OCI-M2 (cell line): ENCODE measurements around the gene CMIP.
"Not testable (repeated sequence)": the region's sequence is repeated elsewhere in the genome, so short reads cannot be mapped to it uniquely, and the experiment has no call there.

ENCODE experiments used
- DNase-seq: peaks from one replicate; lab custom pipeline; 2025; ENCODE audit not compliant: unreplicated experiment; lab: John Stamatoyannopoulos, UW

CMIP gene

DNA sequence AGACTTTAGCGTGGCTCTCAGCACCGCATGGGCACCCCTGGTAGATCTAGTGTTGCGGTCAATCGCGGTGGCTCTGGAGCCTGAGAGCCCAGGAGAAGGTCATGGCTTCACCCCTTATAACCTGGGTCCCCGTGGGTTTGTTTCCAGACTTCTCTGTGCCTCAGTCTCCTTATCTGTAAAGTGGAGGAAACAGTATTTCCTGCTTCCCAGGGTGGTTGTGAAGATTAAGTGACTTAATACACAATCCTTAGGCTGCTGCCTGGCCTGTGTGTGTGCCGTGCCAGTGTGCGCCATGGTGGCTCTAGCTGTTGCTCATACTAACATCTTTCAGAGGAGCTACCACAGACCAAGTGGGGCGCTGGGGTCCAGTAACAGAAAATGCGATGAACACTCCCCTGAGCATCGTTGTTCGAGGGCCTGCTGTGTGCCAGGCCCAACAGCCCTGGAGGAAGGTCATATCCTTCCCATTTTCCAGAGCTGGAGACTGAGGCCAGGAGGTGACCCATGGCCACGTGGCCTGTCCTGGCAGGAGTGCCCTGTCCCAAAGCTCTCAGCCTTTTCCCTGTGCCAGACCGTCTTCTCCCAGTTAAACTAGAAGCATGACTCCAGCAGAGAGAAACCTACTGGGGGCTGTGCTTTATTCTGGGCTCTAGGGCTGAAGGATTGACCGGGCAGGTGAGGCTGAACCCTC is 70.1 kb downstream of the CMIP start:
- DNase-seq = no peak

DNA sequence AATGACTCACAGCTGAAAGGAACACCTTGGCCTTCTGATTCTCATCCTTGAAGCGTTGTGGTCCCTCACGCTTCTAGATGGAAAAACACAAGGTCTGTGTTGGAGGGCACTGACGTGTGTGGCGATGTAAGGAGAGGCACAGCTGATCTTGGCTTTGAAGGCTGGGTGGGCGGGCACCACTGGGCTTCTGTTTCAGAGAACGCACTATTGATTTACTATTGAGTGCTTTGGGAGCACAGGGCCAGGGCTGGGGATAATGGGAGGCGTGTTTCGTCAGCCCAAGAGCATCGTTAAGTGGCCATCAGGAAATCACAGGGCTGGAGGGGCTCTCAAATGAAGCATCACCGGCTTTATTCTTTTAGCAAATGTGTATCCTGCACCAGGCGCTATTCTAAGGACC is 70.7 kb downstream of the CMIP start:
- DNase-seq = no peak

DNA sequence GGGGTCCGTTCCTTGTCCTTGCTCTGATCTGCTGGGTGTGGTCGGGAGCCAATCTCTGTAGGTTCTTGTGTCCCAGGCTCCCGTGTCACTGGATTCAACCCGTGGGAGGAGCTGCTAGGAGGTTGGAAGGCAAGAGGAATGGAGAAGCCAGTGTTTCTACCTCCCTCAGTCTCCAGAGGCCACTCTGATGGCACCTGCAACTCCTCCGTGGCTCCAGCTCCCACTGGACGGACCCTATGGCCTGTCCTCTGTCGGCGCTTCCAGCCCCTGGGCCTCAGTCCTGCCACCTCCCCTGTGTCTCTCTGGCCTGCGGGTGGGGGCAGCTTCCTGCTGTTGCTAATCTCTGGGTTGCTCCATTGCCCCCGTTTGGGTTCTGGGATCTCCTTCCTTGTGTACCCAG is 71.1 kb downstream of the CMIP start:
- DNase-seq = no peak

DNA sequence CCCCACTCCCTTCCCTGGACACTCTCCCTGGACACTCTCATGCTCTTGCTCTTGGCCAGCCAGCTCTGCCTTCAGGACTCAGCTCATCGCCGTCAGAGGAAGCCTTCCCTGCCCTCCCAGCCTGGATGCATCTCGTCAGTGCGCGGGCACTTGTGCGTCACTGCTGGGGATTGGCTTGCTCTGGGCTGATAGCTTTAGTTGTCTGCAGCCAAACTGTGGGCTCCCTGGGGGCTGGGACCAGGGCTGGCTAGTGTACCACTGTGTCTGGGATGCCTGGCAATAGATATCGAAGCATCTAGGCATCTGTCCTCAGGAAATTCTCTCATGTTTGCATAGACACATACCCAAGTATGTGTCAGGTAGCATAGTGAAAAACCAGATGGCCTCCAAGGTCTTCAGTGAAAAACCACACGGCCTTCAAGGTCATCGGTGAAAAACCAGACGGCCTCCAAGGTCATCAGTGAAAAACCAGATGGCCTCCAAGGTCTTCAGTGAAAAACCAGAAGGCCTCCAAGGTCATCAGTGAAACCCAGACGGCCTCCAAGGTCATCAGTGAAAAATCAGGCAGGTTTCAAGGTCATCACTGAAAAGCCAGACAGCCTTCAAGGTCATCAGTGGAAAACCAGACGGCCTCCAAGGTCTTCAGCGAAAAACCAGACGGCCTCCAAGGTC is 72.0 kb downstream of the CMIP start:
- no peak for DNase-seq

DNA sequence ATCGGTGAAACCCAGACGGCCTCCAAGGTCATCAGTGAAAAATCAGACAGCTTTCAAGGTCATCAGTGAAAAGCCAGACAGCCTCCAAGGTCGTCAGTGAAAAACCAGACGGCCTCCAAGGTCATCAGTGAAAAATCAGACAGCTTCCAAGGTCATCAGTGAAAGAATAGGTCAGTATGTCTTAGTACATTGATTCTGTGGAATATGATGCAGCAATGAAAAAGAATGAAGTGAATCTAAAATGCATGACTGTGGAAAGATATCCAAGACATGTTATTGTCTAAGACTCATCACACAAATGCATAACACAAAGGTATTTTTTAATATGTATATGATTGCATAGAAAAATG is 72.5 kb downstream of the CMIP start:
- no peak for DNase-seq

DNA sequence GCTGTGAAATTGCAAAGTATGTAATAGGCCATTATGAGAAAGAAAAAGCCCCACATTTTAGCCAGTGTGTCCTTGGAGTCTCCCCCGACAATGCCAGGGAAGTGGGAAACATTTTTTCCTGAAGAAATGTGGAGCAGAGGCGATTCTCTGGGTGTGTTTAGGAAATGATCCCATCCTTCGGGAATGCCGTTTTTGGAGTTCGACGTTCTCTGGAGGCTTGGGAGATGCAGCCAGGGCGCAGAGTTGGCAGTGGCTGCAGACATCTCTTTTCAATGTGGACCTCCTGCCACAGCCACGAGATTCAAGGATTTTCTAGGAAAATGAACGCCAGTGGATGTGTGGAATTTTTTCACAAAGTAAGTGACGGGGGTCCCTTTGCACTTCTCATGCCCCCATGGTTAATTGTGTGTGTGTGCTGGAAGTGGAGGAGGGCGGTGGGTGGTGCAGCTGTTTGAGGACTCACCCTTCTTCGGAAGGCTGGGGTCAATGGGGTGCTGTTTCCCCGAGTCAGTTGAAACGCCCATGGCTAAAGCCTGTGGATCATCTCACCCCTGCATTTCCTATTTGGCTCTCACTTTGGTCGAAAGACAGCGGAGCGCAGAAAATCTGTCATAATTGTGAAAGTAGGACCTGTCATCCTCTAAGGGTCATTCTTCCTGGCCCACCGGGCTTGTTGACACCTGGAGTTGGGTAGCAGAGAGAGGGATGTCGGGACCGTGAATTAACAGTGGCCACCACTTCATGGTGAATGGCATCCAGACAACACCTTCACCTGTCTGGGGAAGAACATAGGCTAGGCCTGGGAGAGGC is 73.2 kb downstream of the CMIP start:
- no peak for DNase-seq

DNA sequence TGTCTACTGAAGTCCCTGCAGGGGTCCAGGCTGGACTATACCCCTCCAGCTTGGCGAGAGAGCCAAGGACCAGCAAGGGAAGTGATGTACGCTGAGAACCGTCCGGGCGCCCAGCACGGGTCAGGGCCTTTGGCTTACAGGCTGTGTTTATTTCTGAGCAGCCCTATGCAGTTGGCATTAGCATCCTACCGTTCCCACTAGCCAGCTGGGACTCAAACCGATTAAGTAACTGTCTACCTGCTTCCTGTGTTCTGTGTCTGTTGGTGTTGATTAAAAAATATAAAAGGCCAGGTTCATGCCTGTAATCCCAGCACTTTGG is 73.8 kb downstream of the CMIP start:
- DNase-seq = no peak

DNA sequence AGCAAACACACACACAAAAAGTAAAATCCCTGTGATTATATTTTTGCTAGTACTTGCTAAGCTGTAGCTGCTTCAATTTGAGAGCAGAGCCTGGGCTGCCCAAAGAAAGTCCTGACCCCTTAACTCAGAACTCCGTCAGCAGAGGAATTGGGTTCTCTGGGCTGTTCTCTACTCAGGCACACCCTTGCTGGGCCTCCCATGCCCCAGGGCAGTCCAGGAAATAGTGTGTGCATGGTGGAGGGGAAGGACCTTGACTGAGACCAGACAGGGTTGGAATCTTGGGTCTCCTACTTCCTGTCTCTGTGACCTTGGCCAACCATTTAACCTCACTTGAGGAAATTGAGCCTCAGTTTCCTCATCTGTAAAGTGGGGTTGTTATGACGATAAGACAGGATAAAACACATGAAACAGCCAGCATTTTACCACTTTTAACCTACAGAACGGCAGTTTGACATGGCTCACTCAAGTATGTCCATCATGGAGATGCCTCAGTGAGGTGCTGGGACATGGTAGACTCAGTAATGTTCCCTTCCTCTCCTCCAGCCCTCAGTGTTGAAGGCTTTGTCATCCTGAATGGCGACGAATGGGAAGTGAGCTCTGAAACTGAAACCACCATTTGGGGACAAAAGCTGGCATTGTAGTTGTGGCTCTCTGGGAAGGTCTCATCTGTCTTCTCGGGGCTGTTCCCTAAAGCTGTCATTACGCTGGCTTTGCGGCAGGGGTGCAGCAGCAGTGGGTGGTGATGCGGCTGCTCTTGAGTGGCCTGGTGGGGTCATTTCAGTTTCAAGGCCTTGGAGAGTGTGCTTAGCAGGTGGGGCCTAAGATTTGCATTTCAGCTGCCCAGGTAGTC is 74.9 kb downstream of the CMIP start:
- DNase-seq = no peak

DNA sequence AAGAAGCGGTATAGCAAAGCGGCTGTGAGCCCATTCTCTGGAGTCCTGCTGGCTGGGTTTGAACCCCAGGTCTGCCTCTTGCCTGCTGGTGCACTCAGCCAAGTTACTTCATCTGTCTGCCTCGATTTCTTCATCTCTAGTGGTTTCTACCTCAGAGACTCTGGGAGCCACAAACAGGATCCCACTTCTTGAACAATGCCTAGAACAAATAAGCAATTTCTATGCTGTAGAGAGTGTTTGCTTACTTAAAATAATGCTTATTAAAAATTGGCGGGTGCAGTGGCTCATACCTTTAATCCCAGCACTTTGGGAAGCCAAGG is 75.5 kb downstream of the CMIP start:
- no peak for DNase-seq

DNA sequence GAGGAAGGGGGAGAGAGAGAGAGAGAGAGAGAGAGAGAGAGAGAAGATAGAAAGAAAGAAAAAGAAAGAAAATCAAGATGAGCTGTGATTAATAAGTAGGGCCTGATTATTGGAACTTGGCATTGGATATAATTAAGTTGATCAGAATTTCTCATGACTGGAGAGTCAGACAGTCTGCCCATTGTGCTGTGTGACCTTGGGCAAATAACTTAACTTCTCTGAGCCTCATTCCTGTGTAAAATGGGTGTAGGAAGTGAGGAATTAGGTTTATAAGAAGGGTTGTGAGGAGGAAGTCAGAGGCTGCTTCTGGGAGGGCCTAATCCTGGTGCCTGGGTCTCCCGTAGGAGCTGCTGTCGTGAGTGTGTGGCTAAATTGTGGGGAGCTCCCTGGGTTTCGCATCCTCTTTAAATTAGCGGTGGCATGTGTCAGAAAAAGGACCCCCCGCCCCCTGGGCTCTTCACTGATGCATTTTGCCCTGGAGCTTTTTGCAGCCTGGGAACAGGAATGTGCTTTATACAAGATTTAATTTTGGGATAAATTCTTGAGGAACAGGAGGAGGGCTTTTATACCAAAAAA is 76.0 kb downstream of the CMIP start:
- DNase-seq = no peak

DNA sequence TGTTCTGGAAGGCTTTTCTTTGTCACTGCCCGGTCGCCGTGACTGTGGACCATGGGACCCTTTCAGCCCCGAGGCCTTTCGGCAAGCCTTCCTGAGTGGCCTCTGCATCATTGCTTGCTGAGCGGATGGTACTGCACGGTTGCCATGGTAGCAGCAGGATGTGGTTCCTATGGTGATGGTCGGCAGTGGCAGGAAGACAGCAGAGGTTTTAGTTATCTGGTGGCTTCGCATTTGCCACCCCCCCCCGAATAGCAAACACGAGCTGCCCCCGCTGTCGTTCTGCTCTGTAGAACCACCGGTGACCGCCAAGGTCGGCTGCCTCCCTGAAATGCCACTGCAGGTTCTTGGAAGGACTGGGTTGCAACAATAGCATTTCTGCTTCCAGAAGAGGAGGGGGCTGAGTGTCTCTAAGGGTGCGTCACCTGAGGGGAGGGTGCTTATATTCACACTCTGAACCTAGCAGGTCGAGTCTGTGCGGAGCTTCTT is 76.6 kb downstream of the CMIP start:
- no peak for DNase-seq

DNA sequence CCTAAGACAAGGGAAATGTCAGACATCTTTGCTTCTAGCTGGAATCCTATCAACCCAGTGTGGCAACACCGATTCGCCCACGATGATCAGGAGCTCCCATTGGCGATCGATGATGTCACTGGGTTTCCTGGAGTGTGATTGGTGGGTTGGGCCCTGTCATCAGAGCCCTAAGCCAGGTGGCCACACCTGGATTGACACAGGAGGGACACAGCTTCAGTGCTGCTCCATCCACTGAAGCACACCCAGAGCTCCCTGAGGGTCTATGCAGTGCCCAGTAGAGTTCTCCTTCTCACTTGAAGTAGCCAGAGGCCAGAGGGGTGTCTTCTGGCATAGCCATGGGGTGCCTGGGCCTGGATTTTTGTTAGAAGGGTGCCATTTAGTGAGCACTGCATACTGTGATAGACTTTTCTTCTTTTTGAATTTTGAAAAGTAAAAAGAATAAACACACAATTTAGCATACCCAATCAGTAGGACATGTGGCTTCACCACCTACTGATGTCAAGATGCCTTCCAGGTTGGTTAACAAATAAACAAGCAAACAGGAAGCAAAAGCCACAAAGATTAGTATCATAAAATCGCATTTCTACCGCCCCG is 77.6 kb downstream of the CMIP start:
- no peak for DNase-seq

DNA sequence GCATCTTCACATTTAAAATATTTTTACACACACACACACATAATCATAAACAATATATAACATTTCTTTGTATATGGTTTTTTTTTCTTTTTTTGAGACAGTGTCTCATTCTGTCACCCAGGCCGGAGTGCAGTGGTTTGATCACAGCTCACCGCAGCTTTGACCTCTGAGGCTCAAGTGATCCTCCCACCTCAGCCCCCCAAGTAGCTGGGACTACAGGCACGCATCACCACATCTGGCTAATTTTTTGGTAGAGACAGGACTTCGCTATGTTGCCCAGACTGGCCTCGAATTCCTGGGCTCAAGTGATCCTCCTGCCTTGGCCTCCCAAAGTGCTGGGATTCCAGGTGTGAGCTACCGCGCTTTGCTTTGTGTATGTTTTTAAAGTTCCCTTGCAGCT is 78.2 kb downstream of the CMIP start:
- DNase-seq = not testable (repeated sequence)

DNA sequence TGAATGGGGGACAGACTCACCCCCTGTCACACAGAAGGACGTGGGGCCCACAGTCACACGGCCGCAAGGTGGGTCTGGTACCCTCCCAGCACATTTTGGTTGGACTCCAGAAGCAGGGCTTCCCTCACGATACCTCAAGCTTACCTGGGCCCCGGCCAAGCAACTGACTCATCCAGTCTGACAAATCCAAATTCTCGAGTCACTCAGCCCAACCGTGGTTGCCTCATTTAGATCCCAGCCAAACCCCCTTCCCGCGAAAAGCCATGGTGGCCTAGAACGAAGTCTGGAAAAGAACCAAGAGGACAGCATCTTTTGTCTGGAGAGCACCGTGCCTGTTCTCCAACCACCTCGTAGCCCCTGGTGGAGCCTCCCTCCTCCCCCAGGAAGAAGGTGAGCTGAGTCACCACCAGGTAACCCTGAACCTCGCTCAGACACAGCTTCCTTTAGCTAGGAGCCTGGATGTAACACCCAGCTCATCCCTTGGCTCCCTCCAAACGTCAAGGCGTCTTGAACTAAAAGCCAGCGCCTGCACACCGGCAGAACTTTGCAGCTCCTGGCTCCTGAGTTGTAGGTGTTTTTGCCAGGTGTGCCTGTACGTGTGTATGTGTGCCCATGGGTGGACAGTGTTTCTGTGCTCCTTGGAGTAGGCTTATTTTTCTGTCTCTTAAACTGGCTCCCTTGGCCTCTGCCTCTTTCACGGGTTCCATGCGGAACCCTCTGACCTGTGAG is 78.9 kb downstream of the CMIP start:
- no peak for DNase-seq

DNA sequence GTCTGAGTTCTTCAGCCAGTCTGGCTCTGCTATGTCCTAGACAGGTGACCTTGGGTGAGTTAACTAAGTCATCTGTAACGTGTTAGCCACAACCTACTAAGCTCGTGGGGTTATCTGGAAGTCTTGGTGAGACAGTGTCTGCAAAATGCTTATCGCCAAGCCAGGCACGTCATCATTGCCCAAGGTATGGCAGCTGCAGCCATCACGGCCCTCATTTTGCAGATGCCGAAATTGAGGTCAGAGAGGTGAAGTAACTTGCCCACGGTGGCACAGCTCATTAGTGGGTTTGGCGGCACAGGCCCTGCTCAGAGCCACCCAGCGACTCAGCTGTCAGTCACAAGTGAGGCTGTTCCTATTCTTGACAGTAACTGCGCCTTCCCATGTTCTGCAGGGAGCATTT is 79.8 kb downstream of the CMIP start:
- DNase-seq = no peak

DNA sequence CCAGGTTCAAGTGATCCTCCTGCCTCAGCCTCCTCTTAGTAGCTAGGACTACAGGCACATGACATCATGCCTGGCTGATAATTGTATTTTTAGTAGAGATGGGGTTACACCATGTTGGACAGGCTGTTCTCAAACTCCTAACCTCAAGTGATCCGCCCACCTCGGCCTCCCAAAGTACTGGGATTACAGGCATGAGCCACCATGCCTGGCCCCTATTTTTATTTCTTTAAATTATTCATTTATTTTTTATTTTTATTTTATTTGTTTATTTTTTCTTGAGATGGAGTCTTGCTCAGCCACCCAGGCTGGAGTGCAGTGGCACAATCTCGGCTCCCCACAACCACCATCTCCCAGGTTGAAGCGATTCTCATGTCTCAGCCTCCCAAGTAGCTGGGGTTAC is 80.3 kb downstream of the CMIP start:
- not testable (repeated sequence) for DNase-seq

DNA sequence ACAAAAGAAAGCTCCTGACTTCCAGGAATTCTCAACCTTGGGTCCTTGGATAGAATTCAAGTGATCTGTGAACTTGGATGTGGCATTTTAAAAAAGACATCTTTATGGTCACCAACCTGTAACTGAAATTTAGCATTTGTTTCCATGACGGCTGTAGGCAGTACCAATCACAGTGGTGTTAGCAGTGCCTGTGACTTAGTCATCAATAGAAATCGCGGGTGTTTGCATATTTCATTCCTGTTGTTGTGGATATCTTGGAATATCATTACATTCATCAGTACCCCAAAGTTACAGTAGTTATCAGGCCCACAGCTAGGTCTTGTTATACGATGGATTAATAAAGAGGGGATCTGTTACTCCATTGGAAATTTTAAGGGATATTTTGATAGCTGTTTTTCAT is 81.6 kb downstream of the CMIP start:
- DNase-seq = no peak

DNA sequence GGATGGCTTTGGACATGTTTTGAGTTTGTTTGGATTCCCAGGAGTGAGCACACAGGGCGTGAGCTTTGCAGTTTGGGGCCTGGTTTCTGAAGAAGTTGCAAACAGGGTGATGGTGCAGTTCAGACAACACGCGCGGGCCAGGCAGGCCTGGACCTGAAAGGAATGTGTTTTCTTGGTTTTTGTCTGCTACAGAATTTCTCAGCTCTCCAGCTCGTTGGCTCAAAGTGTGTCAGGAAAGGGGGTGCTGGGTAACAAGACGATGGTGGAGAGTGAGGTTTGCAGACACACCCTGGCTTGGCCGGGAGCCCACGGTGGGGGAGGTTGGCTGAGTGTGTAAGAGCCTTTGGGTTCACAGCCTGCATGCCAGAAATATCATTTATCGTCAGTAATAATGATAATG is 82.3 kb downstream of the CMIP start:
- DNase-seq = no peak

DNA sequence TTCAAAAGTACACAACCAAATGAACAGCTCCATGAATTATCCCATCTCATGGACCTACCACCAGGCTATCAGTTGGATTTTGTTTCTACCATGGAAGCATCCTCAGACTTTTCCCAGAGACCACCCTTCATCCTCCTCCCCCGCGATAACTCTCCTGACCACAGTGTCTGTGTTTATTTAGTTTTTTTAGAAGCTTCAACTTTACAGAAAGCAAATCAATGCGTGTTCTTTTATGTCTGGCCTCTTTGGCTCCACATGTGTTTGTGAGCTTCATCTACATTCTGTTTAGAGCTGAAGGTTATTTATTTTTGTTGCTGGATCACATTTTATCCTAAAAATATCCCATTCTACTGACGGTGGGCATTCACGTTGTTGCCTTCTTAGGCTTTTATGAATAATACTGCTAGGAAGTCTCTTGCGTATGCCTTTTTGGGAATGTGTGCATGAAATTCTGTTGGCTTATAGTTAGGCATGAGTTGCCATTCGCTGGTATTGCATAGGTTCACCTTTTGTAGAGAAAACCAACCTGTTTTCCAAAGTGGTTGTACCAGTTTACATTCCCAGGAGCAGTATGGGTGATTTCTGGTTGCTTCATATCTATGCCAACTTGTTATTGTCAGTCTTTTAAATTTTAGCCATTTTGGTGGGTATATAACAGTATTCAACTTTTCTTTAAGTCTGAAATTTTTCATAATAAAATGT is 83.0 kb downstream of the CMIP start:
- no peak for DNase-seq

DNA sequence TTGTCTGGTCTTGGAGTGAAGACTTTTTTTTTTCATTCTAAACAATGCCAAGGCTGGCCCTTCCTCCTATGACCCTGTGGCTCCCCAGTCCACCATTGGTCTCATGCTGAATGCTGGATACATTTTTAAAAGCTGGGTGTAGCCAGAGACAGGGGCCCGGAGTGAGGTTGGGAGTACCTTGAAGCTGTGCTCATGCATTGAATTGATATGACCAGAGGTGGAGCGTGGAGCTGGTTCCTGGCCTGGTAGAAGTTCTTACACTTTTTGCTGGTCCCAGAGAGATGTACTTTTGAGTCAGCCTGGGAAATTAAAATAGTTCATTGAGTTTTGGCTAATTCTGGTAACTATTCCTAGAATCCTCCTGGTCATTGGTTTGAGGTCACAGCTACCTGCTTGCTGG is 83.6 kb downstream of the CMIP start:
- DNase-seq = no peak
